Esophagus muscularis mucosa (tissue), 4 donors: ENCODE measurements around the gene PTPN1. TPM values are rescaled to one million over a fixed set of nuclear protein-coding genes. Genes with fewer than 3 reads are reported as not detected.
A peak's percentile ranks its signal among the peaks of the same experiment; 100 is the strongest.

Experiments used
- DNase-seq: peaks from one replicate; pipeline ENCODE4 v3.0.0-alpha.2; 2017; ENCODE audit errors: extremely low spot score
- H3K27ac ChIP-seq, 4 donors: fragments of 200-600 bp; sonication (generic); replicated peaks in 1 of 4; 1 replicate in 3 of 4; 2 replicates in 1 of 4; pipeline ENCODE4 v1.5.1; 2016 to 2019; ENCODE audit warnings: mild to moderate bottlenecking in 1 of 4
- H3K27me3 ChIP-seq, 4 donors: fragments of 200-600 bp; sonication (generic); one replicate each; pipeline versions ENCODE4 v1.5.1 to v1.6.0; 2016 to 2019
- H3K36me3 ChIP-seq, 4 donors: fragments of 200-600 bp; sonication (generic); one replicate each; pipeline ENCODE4 v1.5.1; 2016 to 2019
- H3K4me1 ChIP-seq, 4 donors: fragments of 200-600 bp; sonication (generic); one replicate each; pipeline ENCODE4 v1.5.1; 2016 to 2019
- H3K4me3 ChIP-seq, 4 donors: fragments of 200-600 bp; sonication (generic); 1 replicate in 2 of 4; 2 replicates in 2 of 4; pipeline ENCODE4 v1.5.1; 2016 to 2019; ENCODE audit warnings: mild to moderate bottlenecking in 4 of 4, moderate library complexity in 1 of 4
- H3K9me3 ChIP-seq, 4 donors: fragments of 200-600 bp; sonication (generic); 1 replicate in 3 of 4; 2 replicates in 1 of 4; pipeline ENCODE4 v1.5.1; 2016 to 2019
- EP300 ChIP-seq: sonication (generic); formaldehyde crosslinking; IDR thresholded peaks from one replicate; pipeline ENCODE4 v1.6.1; 2017; ENCODE audit warnings: antibody characterized with exemption
- POLR2A ChIP-seq: fragments of 450-650 bp; IDR thresholded peaks from one replicate; pipeline ENCODE4 v1.6.1; 2017; ENCODE audit warnings: antibody characterized with exemption, moderate library complexity, mild to moderate bottlenecking, low read depth
- POLR2AphosphoS5 ChIP-seq, 2 donors: sonication (generic); formaldehyde crosslinking; IDR thresholded peaks; one replicate each; pipeline ENCODE4 v1.6.1; 2017; ENCODE audit warnings: antibody characterized with exemption in 2 of 2
- WGBS: methylation state at CpG from one replicate; pipeline ENCODE4 v1.1.5; 2018; 5-methylcytosine and 5-hydroxymethylcytosine counted together
- intact Hi-C: fragments of 100-400 bp; cut with DNase I; formaldehyde crosslinking; loops from one replicate; pipeline ENCODE4 v1.15.1; 2023
- total RNA-seq, 4 donors: library from RNA; depleted of rRNA; stranded (reverse); fragments of >200 nt; gene quantifications; one replicate each; pipeline versions ENCODE4 v1.1.0 to v1.2.1, GENCODE V29; 2016
- TF ChIP-seq, protein P1 (sequence below), 3 experiments: fragments of 200-600 bp in 2 of 3; fragments of 450-650 bp in 1 of 3; sonication (generic) in 2 of 3; IDR thresholded peaks; one replicate each; pipeline ENCODE4 v1.5.1; 2017 to 2019; ENCODE audit warnings: antibody characterized with exemption in 3 of 3, mild to moderate bottlenecking in 2 of 3, moderate library complexity in 1 of 3

PTPN1 gene
- total RNA-seq, 4 donors from 2014 or later = 21.2 to 49.0 (median 41.0) TPM

DNA sequence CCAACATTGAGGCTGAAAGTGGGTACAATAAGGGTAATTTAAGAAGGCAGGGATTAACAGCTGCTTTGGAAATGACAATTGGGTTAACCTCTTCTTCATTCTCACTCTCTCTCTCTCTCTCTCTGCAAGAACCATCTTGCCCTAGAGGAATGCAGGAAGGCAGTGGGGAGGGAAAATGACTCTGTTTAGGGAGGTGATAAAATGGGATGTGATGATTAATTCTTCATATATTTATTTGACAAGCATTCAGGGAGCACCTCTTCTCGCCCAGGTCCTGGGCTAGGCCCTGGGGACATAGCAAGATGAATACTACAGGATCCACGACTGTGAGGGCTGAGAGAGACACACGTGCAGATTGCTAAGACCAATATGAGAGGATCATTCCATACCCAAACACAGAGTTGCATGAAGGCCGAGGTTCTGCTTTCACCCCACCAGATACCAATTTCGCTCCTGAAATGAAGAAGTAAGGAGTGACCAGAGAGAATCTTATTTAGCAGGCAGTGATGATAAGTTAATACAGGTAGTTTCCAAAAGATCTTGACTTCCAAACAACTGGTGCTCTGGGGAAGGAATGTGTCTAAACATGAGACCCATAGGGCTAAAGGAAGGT is 13.3 kb upstream of the PTPN1 start:
- Histone ChIP-seq H3K27ac (no peak overlapping the region), H3K4me3 (no peak overlapping the region), H3K4me1 (no peaks in the 10 kb centered on the region), H3K27me3 (no peaks in the 10 kb centered on the region), H3K9me3 (no peaks in the 10 kb centered on the region), H3K36me3 (no peaks in the 10 kb centered on the region)
- intact Hi-C loops = no loop called here
- no peak for DNase-seq
- 84% methylated on average over 5 of the region's 5 CpGs for WGBS
- TF ChIP-seq POLR2A (no peak), EP300 (no peak), POLR2AphosphoS5 (IDR thresholded peaks at IDR 0.05) (no peak)
- TF ChIP-seq, protein P1, sequence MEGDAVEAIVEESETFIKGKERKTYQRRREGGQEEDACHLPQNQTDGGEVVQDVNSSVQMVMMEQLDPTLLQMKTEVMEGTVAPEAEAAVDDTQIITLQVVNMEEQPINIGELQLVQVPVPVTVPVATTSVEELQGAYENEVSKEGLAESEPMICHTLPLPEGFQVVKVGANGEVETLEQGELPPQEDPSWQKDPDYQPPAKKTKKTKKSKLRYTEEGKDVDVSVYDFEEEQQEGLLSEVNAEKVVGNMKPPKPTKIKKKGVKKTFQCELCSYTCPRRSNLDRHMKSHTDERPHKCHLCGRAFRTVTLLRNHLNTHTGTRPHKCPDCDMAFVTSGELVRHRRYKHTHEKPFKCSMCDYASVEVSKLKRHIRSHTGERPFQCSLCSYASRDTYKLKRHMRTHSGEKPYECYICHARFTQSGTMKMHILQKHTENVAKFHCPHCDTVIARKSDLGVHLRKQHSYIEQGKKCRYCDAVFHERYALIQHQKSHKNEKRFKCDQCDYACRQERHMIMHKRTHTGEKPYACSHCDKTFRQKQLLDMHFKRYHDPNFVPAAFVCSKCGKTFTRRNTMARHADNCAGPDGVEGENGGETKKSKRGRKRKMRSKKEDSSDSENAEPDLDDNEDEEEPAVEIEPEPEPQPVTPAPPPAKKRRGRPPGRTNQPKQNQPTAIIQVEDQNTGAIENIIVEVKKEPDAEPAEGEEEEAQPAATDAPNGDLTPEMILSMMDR (IDR thresholded peaks at IDR 0.05) = no peak

DNA sequence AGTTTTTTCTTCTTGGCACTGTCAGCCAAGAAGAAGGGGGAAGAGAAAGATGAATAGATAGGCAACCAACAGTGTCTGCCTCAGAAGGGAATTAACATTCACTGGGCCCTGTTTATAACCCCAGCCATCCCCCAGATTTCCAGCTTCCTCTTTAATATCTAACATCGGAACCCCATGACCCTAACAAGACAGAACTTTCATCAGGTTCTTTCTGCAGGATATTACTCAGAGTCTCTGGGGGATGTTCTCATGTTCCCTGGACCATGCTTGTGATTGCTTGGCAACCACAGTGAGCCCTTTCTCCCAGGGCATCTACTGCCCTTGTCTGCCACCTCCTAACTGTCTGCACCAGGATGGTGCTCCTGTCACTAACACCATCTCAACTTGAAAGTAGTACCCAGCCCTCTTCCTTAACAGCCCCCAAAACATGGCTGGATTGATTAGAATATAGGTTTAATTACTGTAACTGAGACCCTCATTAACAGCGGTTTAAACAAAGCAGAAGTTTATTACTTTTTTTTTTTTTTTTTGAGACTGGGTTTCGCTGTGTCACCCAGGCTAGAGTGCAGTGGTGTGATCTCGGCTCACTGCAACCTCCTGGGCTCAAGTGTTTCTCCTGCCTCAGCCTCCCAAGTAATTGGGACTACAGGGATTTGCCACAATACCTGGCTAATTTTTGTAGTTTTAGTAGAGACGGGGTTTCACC is 12.0 kb upstream of the PTPN1 start:
- no peak for TF ChIP-seq EP300
- no peak for TF ChIP-seq POLR2AphosphoS5 (IDR thresholded peaks at IDR 0.05)
- TF ChIP-seq, protein P1 (IDR thresholded peaks at IDR 0.05) = no peak
- no peak for TF ChIP-seq POLR2A
- H3K4me1 ChIP-seq = peaks cover 0 to 4% (median 0%) of the 10 kb centered on the region in 4 donors
- intact Hi-C loops = no loop called here
- H3K4me3 ChIP-seq = no peak overlapping the region
- no peak for DNase-seq
- H3K27me3 ChIP-seq = no peaks in the 10 kb centered on the region
- WGBS = 78% methylated on average over 5 of the region's 5 CpGs
- no peaks in the 10 kb centered on the region for H3K9me3 ChIP-seq
- no peaks in the 10 kb centered on the region for H3K36me3 ChIP-seq
- no peak overlapping the region for H3K27ac ChIP-seq

GRCh38 chr20:50499938-50500337 is 10.2 kb upstream of the PTPN1 start:
- TF ChIP-seq POLR2AphosphoS5 (IDR thresholded peaks at IDR 0.05) (no peak), EP300 (no peak)
- intact Hi-C loops = no loop called here
- Histone ChIP-seq H3K4me3 (no peak overlapping the region), H3K4me1 (peaks cover 4 to 13% (median 12%) of the 10 kb centered on the region in 4 donors), H3K9me3 (no peaks in the 10 kb centered on the region), H3K36me3 (no peaks in the 10 kb centered on the region), H3K27me3 (no peaks in the 10 kb centered on the region), H3K27ac (no peak overlapping the region)
- DNase-seq = no peak
- WGBS = 100% methylated on average over 3 of the region's 3 CpGs

DNA sequence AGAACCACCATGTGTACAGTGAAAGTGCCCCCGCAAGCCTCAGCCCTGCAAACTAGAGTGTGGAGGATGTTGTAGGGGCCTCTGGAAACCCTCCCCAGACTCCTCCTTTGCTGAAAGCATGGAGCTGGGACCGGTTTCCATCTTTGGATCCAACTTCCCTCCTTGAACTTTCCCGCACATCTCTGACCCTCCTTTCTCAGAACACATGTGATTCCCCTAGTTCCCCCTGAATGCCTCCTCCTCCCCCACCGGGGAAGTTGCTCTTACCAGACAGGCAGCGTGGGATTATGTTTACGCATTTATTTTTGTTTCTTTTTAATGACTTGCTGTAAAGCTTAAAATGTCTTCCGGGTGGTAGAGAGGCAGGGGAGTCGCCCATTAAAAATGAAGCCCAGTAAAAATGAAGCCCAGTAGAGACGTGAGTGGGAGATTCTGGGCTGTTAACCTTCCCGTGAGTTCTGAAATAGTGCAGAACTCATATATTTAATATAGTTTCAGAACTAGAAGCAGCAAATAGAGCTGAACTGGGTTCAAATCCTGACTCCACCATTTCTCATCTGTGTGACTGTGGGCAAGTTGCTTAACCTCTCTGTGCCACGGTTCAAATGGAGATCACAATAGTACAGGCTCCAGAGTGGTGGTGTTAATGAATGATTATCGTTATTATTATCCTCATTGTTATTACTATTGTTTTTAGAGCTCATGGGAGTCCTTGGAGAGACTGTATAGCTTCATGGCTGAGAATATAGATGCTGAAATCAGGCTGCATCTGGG is 8.0 kb upstream of the PTPN1 start:
- Histone ChIP-seq H3K27me3 (no peaks in the 10 kb centered on the region), H3K9me3 (no peaks in the 10 kb centered on the region), H3K27ac (peak overlapping the region in 2 of 4 donors; percentile 44 to 65), H3K36me3 (no peaks in the 10 kb centered on the region), H3K4me1 (peaks cover 4 to 13% (median 13%) of the 10 kb centered on the region in 4 donors), H3K4me3 (no peak overlapping the region)
- TF ChIP-seq, protein P1 (IDR thresholded peaks at IDR 0.05) = no peak
- DNase-seq = no peak
- 82% methylated on average over 12 of the region's 12 CpGs for WGBS
- intact Hi-C loops = no loop called here

DNA sequence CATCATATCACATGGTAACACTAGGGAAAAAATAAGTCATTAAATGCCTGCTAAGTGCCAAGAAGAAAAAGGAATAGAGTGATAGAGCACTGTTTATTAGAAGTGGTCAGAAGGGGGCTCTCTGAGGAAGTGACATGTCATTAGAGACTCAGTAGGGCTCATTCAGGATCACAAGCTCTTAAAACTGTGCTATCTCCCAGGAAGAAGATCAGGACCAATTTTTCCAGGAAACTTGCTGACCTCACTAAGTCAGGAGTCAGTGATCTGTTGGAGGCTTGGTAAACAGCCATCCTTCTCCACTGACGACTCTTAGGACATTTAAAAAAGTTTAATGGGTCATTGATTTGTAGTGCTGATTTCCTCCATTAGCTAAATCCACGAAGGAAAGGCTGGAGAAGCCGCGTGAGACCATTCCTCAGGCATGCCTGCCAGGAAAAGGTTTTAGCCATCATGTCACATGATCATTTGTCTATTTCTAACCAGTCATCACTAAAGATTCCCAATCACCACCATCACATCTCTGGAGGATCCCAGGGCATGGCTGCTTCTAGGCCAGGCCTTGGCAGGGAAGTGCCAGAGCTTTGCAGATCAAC is 5.9 kb upstream of the PTPN1 start:
- TF ChIP-seq EP300 = no peak
- TF ChIP-seq POLR2AphosphoS5 (IDR thresholded peaks at IDR 0.05) = no peak
- TF ChIP-seq, protein P1 (IDR thresholded peaks at IDR 0.05) = peak in 1 of 3 experiments; percentile 11
- no peak for DNase-seq
- Histone ChIP-seq H3K4me3 (no peak overlapping the region), H3K9me3 (no peaks in the 10 kb centered on the region), H3K4me1 (peaks cover 5 to 16% (median 14%) of the 10 kb centered on the region in 4 donors), H3K36me3 (no peaks in the 10 kb centered on the region), H3K27me3 (no peaks in the 10 kb centered on the region), H3K27ac (peak overlapping the region in 2 of 4 donors; percentile 22)
- WGBS = 68% methylated on average over 4 of the region's 4 CpGs
- intact Hi-C loops = no loop called here
